Measurements from ENCODE around the gene GBE1. TPM values are rescaled to one million over a fixed set of nuclear protein-coding genes. Genes with fewer than 3 reads are reported as not detected.

The GBE1 gene
- polyA plus RNA-seq, 3 donors = 7.7 to 21.7 (median 19.1) TPM

DNA sequence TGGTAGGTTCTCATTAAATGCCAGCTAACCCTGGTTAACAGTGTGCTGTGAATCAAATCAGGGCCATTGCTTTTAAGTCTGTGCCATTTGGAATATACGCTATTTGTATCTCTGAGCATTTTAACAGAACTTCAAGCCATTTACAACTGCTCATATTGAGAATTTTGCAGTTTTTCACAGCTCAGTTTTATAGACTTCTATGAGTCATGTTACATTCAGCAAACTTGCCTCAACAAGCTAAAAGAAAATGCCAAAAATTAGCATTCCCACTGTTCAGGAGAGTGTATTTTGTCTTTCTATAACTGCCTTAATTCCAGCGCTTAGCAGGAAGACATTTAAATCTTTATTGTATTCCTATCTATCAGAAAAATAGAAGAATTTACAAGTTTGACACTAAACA, 196.4 kb downstream of the GBE1 start:
- DNase-seq = no peak
- H3K9ac ChIP-seq (ENCODE audit: insufficient read depth, low read length, poor library complexity, severe bottlenecking) = no peak overlapping the region
- no peak overlapping the region for H2AFZ ChIP-seq (ENCODE audit: insufficient read depth, low read depth, low read length, poor library complexity, severe bottlenecking)
- H3K79me2 ChIP-seq (ENCODE audit: insufficient read depth, low read length) = no peaks in the 10 kb centered on the region
- H3K4me1 ChIP-seq (ENCODE audit: control insufficient read depth in 1 of 2, insufficient read depth in 2 of 2, low read length in 2 of 2) = no peaks in the 10 kb centered on the region
- H3K4me2 ChIP-seq (replicated peaks; ENCODE audit: extremely low read depth, low read length, poor library complexity, severe bottlenecking) = no peak overlapping the region
- intact Hi-C loops (cut with micrococcal nuclease) = no loop called here
- H3K4me3 ChIP-seq (replicated peaks in 1 of 3; ENCODE audit: low read depth in 2 of 3, low read length in 3 of 3) = no peak overlapping the region
- H3K36me3 ChIP-seq (replicated peaks in 1 of 2; ENCODE audit: control insufficient read depth in 1 of 2, insufficient read depth in 2 of 2, low read length in 2 of 2) = no peaks in the 10 kb centered on the region
- no peaks in the 10 kb centered on the region for H4K20me1 ChIP-seq (ENCODE audit: insufficient read depth, low read length)
- Mint-ChIP-seq H3K4me3 (no peak overlapping the region), H3K9me3 (peaks cover 0 to 2% (median 0%) of the 10 kb centered on the region in 7 donors), H3K27me3 (ENCODE audit: low read depth in 3 of 3) (no peaks in the 10 kb centered on the region), H3K36me3 (peaks cover 4 to 7% of the 10 kb centered on the region in 2 donors), H3K27ac (no peak overlapping the region), H3K4me1 (no peaks in the 10 kb centered on the region)
- no peaks in the 10 kb centered on the region for H3K27me3 ChIP-seq (ENCODE audit: control insufficient read depth in 2 of 2, insufficient read depth in 2 of 2, low read length in 2 of 2)
- H3K27ac ChIP-seq (ENCODE audit: low read depth in 1 of 2, low read length in 2 of 2) = no peak overlapping the region
- no CpG with 5 or more reads among the region's 2 CpGs for WGBS (ENCODE audit: insufficient coverage)
- TF ChIP-seq CTCF (IDR thresholded peaks at IDR 0.05) = no peak
- no peaks in the 10 kb centered on the region for H3K9me3 ChIP-seq (replicated peaks in 1 of 2; ENCODE audit: control insufficient read depth in 1 of 2, insufficient read depth in 1 of 2, low read length in 2 of 2)

DNA sequence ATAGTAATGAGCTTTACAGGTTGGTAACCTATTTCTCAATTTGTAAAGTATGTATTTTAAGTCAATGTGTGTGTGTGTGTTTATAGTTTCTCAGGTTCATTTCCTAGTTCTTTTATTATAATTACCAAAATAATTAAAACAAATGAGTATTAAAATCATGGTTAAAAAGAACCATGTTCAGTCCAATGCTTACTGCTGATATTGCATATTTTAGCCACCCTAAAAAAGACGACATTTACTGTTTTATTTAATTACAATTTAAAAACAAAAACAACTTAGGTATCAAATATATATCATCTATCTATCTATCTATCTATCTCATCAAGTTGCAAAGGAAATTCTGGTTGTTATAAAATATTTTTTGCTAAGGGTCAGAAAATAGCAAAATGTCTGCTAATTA, 203.3 kb downstream of the GBE1 start:
- Mint-ChIP-seq H3K9me3 (no peaks in the 10 kb centered on the region), H3K4me3 (no peak overlapping the region), H3K27ac (no peak overlapping the region), H3K27me3 (ENCODE audit: low read depth in 3 of 3) (no peaks in the 10 kb centered on the region), H3K36me3 (peaks cover 0 to 5% of the 10 kb centered on the region in 2 donors), H3K4me1 (peaks cover 11% of the 10 kb centered on the region)
- intact Hi-C loops (cut with micrococcal nuclease) = no loop called here
- no peaks in the 10 kb centered on the region for H3K9me3 ChIP-seq (replicated peaks in 1 of 2; ENCODE audit: control insufficient read depth in 1 of 2, insufficient read depth in 1 of 2, low read length in 2 of 2)
- H3K27me3 ChIP-seq (ENCODE audit: control insufficient read depth in 2 of 2, insufficient read depth in 2 of 2, low read length in 2 of 2) = no peaks in the 10 kb centered on the region
- no peaks in the 10 kb centered on the region for H4K20me1 ChIP-seq (ENCODE audit: insufficient read depth, low read length)
- no peak overlapping the region for H2AFZ ChIP-seq (ENCODE audit: insufficient read depth, low read depth, low read length, poor library complexity, severe bottlenecking)
- H3K4me3 ChIP-seq (replicated peaks in 1 of 3; ENCODE audit: low read depth in 2 of 3, low read length in 3 of 3) = no peak overlapping the region
- TF ChIP-seq CTCF (IDR thresholded peaks at IDR 0.05) = no peak
- no peak overlapping the region for H3K4me2 ChIP-seq (replicated peaks; ENCODE audit: extremely low read depth, low read length, poor library complexity, severe bottlenecking)
- no peak overlapping the region for H3K9ac ChIP-seq (ENCODE audit: insufficient read depth, low read length, poor library complexity, severe bottlenecking)
- no peak for DNase-seq
- WGBS (ENCODE audit: insufficient coverage) = no CpG with 5 or more reads among the region's 1 CpG
- no peak overlapping the region for H3K27ac ChIP-seq (ENCODE audit: low read depth in 1 of 2, low read length in 2 of 2)
- H3K4me1 ChIP-seq (ENCODE audit: control insufficient read depth in 1 of 2, insufficient read depth in 2 of 2, low read length in 2 of 2) = no peaks in the 10 kb centered on the region
- no peaks in the 10 kb centered on the region for H3K79me2 ChIP-seq (ENCODE audit: insufficient read depth, low read length)
- no peaks in the 10 kb centered on the region for H3K36me3 ChIP-seq (replicated peaks in 1 of 2; ENCODE audit: control insufficient read depth in 1 of 2, insufficient read depth in 2 of 2, low read length in 2 of 2)

All from CD14-positive monocyte (primary cell).